Measurements from ENCODE around the gene NIF3L1. TPM values are rescaled to one million over a fixed set of nuclear protein-coding genes. Genes with fewer than 3 reads are reported as not detected.

NIF3L1 gene
- 23.9 and 32.9 TPM in 2 replicates for total RNA-seq

GRCh38 chr2:200888704-200889625, at the start of gene NIF3L1, which contains the start of gene PPIL3:
NIF3L1 (plus strand) TSS chr2:200889371; CDS start chr2:200891944, 2,573 bp downstream.
PPIL3 (minus strand) TSS chr2:200889077; CDS start chr2:200887615, 1,462 bp downstream.

GRCh38 chr2:200864176-200865034, 24.8 kb upstream of the NIF3L1 start, which contains the start of gene CLK1:
CLK1 (minus strand) TSS chr2:200864658; CDS start chr2:200861862, 2,796 bp downstream.

Other genes with a start within 250 kb of the NIF3L1 start
- gene BZW1, start 77.5 kb upstream of the NIF3L1 start, total RNA-seq, result 2,052 and 2,136 TPM in 2 replicates
- 75.2 and 93.4 TPM in 2 replicates for gene CLK1, start 24.7 kb upstream of the NIF3L1 start, total RNA-seq
- 50.3 and 57.8 TPM in 2 replicates for gene PPIL3, start 294 bp upstream of the NIF3L1 start, total RNA-seq
- gene ORC2, start 74.3 kb downstream of the NIF3L1 start, total RNA-seq, result 10.8 and 12.2 TPM in 2 replicates
- gene HYCC2, start 182.3 kb downstream of the NIF3L1 start, total RNA-seq, result 9.1 and 9.5 TPM in 2 replicates
- gene NDUFB3, start 182.6 kb downstream of the NIF3L1 start, total RNA-seq, result 147 and 151 TPM in 2 replicates
- 85.8 and 90.0 TPM in 2 replicates for gene CFLAR, start 226.8 kb downstream of the NIF3L1 start, total RNA-seq